ENCODE results near the gene MFSD1.
"Not testable (repeated sequence)": the region's sequence is repeated elsewhere in the genome, so short reads cannot be mapped to it uniquely, and the experiment has no call there.

MFSD1 gene

GRCh38 chr3:158788446-158788845, 13.4 kb upstream of the MFSD1 start:
- TF ChIP-seq, protein P1, sequence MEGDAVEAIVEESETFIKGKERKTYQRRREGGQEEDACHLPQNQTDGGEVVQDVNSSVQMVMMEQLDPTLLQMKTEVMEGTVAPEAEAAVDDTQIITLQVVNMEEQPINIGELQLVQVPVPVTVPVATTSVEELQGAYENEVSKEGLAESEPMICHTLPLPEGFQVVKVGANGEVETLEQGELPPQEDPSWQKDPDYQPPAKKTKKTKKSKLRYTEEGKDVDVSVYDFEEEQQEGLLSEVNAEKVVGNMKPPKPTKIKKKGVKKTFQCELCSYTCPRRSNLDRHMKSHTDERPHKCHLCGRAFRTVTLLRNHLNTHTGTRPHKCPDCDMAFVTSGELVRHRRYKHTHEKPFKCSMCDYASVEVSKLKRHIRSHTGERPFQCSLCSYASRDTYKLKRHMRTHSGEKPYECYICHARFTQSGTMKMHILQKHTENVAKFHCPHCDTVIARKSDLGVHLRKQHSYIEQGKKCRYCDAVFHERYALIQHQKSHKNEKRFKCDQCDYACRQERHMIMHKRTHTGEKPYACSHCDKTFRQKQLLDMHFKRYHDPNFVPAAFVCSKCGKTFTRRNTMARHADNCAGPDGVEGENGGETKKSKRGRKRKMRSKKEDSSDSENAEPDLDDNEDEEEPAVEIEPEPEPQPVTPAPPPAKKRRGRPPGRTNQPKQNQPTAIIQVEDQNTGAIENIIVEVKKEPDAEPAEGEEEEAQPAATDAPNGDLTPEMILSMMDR (IDR thresholded peaks at IDR 0.05; ENCODE audit: poor library complexity, severe bottlenecking), result no peak
- H3K27ac ChIP-seq (ENCODE audit: poor library complexity, severe bottlenecking), result no peak overlapping the region
- DNase-seq (ENCODE audit: low spot score) (no peak), ATAC-seq (ENCODE audit: low read depth) (peak; percentile 51; the same call in 2 of the 3 replicates)
- H3K27me3 ChIP-seq (ENCODE audit: insufficient read depth, poor library complexity, severe bottlenecking), result no peaks in the 10 kb centered on the region
- no peak overlapping the region for H3K4me3 ChIP-seq (ENCODE audit: severe bottlenecking)
- peaks cover 29% of the 10 kb centered on the region for H3K4me1 ChIP-seq (ENCODE audit: insufficient read depth, poor library complexity, severe bottlenecking)
- no peaks in the 10 kb centered on the region for H3K36me3 ChIP-seq (ENCODE audit: low read depth)
- no peaks in the 10 kb centered on the region for H3K9me3 ChIP-seq (ENCODE audit: severe bottlenecking)

DNA sequence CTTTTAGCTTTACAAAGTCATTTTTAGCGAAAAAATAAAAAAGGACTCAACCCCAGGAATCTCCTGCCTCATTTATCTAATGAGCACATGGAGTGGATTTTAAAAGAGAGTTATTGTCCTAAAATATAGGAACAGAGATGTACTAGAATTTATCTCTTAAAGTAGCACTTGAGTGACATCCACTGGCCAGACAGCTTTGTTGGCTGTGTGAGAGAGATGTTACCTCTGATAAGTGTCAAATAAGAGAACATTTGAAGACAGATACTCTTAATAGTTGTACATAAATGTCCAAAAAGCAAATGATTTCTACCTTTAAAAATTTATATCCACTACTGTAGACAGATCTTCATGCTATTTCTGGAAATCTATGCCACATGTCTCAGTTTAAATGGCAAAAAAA, 12.3 kb upstream of the MFSD1 start:
- peak; percentile 55; the same call in 2 of the 3 replicates for ATAC-seq (ENCODE audit: low read depth)
- H3K9me3 ChIP-seq (ENCODE audit: severe bottlenecking), result no peaks in the 10 kb centered on the region
- no peak overlapping the region for H3K27ac ChIP-seq (ENCODE audit: poor library complexity, severe bottlenecking)
- no peaks in the 10 kb centered on the region for H3K36me3 ChIP-seq (ENCODE audit: low read depth)
- DNase-seq (ENCODE audit: low spot score), result no peak
- peaks cover 29% of the 10 kb centered on the region for H3K4me1 ChIP-seq (ENCODE audit: insufficient read depth, poor library complexity, severe bottlenecking)
- no peaks in the 10 kb centered on the region for H3K27me3 ChIP-seq (ENCODE audit: insufficient read depth, poor library complexity, severe bottlenecking)
- H3K4me3 ChIP-seq (ENCODE audit: severe bottlenecking), result no peak overlapping the region
- TF ChIP-seq, protein P1 (IDR thresholded peaks at IDR 0.05; ENCODE audit: poor library complexity, severe bottlenecking), result peak; percentile 65

DNA sequence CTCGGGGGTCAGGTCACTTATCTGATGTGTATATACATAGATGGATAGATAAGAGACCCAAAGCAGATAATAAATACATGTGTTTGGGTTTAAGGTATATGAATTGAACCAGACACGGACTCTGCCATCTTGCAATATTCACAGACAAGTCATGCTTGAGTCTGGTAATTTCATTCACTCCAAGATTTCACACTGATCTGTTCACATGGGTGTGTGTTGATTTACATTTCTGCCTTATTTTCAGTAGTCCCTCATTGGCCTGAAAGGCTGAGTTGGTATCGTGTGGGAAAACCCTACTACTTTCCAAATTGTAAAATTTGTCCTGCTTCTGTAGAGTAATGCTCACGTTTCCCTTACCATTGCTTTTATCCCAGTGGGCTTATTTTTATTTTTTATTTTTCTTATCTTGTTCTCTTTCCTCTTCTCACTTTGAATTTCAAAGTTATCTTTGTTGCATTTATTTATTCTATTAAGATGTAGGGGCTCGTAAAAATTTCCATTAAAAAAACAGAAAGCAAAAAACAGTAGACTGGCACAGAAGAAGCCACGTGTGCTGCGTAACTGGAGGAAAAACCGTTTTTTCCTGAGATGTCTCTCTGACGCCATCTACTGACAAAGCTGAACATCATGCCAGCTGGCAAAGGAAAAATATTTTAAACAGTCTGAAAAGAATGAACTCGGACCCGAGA, 10.8 kb upstream of the MFSD1 start:
- Histone ChIP-seq H3K27me3 (ENCODE audit: insufficient read depth, poor library complexity, severe bottlenecking) (no peaks in the 10 kb centered on the region), H3K36me3 (ENCODE audit: low read depth) (no peaks in the 10 kb centered on the region), H3K4me1 (ENCODE audit: insufficient read depth, poor library complexity, severe bottlenecking) (peaks cover 29% of the 10 kb centered on the region), H3K9me3 (ENCODE audit: severe bottlenecking) (peaks cover 5% of the 10 kb centered on the region), H3K4me3 (ENCODE audit: severe bottlenecking) (no peak overlapping the region), H3K27ac (ENCODE audit: poor library complexity, severe bottlenecking) (no peak overlapping the region)
- DNase-seq (ENCODE audit: low spot score), result no peak
- 0 out of 3 replicates have a peak, but pooled peaks have one; percentile 29 for ATAC-seq (ENCODE audit: low read depth)
- TF ChIP-seq, protein P1 (IDR thresholded peaks at IDR 0.05; ENCODE audit: poor library complexity, severe bottlenecking), result peak; percentile 97

- not testable (repeated sequence) for H3K27me3 ChIP-seq (ENCODE audit: insufficient read depth, poor library complexity, severe bottlenecking); H3K9me3 ChIP-seq (ENCODE audit: severe bottlenecking); DNase-seq (ENCODE audit: low spot score); ATAC-seq (ENCODE audit: low read depth); H3K27ac ChIP-seq (ENCODE audit: poor library complexity, severe bottlenecking); H3K4me3 ChIP-seq (ENCODE audit: severe bottlenecking); H3K36me3 ChIP-seq (ENCODE audit: low read depth)
- TF ChIP-seq, protein P1 (IDR thresholded peaks at IDR 0.05; ENCODE audit: poor library complexity, severe bottlenecking), result peak; percentile 74
- peaks cover 29% of the 10 kb centered on the region for H3K4me1 ChIP-seq (ENCODE audit: insufficient read depth, poor library complexity, severe bottlenecking)
Observed at GRCh38 chr3:158791590-158791920, 10.3 kb upstream of the MFSD1 start.

GRCh38 chr3:158792709-158793108, 9.1 kb upstream of the MFSD1 start:
- H3K27ac ChIP-seq (ENCODE audit: poor library complexity, severe bottlenecking), result peak overlapping the region; percentile 26
- H3K27me3 ChIP-seq (ENCODE audit: insufficient read depth, poor library complexity, severe bottlenecking), result no peaks in the 10 kb centered on the region
- H3K36me3 ChIP-seq (ENCODE audit: low read depth), result no peaks in the 10 kb centered on the region
- DNase-seq (ENCODE audit: low spot score) (peak; percentile 74), ATAC-seq (ENCODE audit: low read depth) (peak; percentile 93)
- H3K4me1 ChIP-seq (ENCODE audit: insufficient read depth, poor library complexity, severe bottlenecking), result peaks cover 29% of the 10 kb centered on the region
- H3K9me3 ChIP-seq (ENCODE audit: severe bottlenecking), result peaks cover 5% of the 10 kb centered on the region
- H3K4me3 ChIP-seq (ENCODE audit: severe bottlenecking), result no peak overlapping the region
- TF ChIP-seq, protein P1 (IDR thresholded peaks at IDR 0.05; ENCODE audit: poor library complexity, severe bottlenecking), result no peak
